GM10266 (cell line): Measurements from ENCODE around the gene LIMS1.
A peak's percentile ranks its signal among the peaks of the same experiment; 100 is the strongest.

Experiments
- DNase-seq: peaks from one replicate; pipeline ENCODE4 v3.0.0; 2012; ENCODE audit errors: extremely low spot score
- CTCF ChIP-seq: IDR thresholded peaks from 2 replicates; pipeline ENCODE4 v1.5.1; 2012; ENCODE audit warnings: mild to moderate bottlenecking, low read depth; ENCODE audit not compliant: control insufficient read depth, insufficient read depth; ENCODE audit errors: missing control alignments

LIMS1 gene

DNA sequence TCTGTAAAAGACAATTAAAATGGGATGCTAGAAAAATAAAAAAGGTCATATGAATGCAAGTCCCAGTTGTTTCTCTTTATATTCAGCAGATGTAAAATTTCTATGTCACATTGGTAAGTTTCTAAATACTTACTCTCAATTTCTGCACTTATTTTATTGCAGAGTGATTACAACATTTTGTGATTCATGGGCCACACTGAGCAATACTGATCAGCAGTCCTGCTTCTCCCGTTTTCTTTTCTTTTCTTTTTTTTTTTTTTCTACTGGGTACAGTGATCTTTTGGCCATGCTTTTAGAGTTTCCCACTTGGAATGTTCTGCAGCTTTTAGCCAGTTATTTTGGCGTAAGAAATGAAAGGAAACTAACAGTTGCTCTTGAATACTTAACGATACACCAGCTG, 38.8 kb downstream of the LIMS1 start:
- no peak for TF ChIP-seq CTCF
- no peak for DNase-seq

DNA sequence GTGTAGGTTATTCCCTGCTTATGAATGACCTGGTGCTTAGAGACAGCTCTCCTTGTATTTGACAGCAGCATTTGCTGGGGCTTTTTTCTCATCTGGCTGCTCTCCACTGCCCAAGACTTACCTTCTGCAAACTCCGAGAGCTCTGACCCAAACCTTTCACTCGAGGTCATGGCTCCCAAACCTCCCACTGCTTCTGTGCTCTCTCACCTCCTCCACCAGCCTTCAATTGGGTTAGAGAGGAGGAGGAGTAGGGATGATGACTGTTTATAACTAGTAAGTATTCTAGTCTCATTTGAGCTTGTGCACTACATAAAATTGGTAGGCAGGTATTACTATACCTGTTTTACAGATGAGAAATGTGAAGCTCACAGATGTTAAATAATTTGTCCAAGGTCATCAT, 40.1 kb downstream of the LIMS1 start:
- no peak for TF ChIP-seq CTCF
- no peak for DNase-seq

- no peak for TF ChIP-seq CTCF
- DNase-seq = peak; percentile 32
Observed at GRCh38 chr2:108575132-108575966, 41.1 kb downstream of the LIMS1 start.

GRCh38 chr2:108577099-108577498, 42.8 kb downstream of the LIMS1 start:
- no peak for DNase-seq
- no peak for TF ChIP-seq CTCF

- no peak for DNase-seq
- no peak for TF ChIP-seq CTCF
Observed at GRCh38 chr2:108579623-108580022, 45.4 kb downstream of the LIMS1 start.

GRCh38 chr2:108580050-108580449, 45.8 kb downstream of the LIMS1 start:
- TF ChIP-seq CTCF = no peak
- DNase-seq = no peak

- DNase-seq = peak; percentile 55
- peak; percentile 66 for TF ChIP-seq CTCF
Observed at GRCh38 chr2:108583903-108584520, 49.7 kb downstream of the LIMS1 start.
